ENCODE data around the gene WNK4.
"Not testable (repeated sequence)": the region's sequence is repeated elsewhere in the genome, so short reads cannot be mapped to it uniquely, and the experiment has no call there.

Gene WNK4

DNA sequence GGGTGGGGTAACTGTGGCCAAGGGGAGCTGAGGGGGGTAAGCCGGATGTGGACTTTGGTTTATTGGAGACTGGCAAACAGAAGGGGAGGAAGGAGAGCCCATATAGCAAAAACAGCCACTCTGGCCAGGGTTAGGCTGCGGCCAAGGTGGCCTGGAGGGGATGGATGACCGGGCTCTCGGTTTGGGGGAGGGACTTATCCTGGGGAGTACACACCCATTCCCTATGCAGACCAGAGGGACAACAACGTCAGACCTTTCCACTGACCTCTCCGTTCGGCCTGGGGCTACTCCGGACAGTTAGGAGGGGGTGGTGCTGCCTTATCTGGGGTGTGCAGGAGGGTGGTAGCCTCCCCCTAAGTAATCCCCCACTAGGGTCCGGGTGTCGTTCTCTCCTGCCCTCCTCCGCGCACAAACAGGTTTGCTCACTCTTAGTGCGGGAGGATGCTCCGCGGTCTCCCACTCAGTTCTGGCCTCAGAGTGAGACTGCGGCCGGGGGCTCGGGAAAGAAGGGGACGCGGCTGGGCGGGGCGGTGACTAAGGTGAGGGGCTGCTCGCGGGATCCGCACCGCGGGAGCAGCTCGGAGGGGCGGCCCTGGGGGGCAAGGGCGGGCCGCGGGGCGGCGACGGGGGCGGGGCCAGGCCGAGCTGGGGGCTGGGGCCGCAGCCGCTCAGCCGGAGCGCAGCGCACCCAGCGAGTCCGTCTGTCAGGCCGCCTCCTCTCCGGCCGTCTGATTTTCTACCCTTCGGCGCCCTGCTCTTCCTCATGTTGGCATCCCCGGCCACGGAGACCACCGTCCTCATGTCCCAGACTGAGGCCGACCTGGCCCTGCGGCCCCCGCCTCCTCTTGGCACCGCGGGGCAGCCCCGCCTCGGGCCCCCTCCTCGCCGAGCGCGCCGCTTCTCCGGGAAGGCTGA, at the start of gene WNK4:
Gene WNK4 (plus strand): TSS at position 675 of the 915 bp plus-strand sequence. CDS start 89 bp downstream, at position 764.
- DNase-seq = no peak

DNA sequence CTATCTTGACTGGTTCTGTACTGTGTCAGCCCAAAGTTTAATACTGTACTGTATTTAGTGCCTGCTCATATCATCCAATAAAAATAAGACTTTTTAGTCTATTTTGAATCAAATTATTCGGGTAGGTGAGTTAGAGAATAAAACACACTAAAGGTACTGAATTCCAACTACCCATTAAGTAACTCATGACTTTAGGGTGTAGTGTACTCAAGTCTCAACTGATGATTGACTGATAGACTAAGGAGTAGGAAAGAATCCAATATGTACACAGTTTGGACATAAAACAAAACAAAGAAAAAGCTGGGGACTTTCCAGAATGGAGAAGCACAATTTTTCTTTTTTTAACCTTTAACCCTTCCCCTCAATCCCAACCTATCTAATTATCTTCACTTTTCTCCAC, 39.7 kb upstream of the WNK4 start:
- no peak for DNase-seq

DNA sequence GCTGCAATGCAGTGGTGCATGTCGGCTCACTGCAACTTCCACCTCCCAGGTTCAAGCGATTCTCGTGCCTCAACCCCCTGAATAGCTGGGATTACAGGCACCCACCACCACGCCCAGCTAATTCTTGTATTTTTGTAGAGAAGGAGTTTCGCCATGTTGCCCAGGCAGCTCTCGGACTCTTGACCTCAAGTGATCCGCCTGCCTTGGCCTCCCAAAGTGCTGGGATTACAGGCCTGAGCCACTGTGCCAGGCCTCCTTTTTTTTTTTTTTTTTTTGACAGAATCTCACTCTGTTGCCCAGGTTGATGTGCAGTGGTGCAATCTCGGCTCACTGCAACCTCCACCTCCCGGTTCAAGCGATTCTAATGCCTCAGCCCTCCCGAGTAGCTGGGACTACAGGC, 37.5 kb upstream of the WNK4 start:
- not testable (repeated sequence) for DNase-seq

DNA sequence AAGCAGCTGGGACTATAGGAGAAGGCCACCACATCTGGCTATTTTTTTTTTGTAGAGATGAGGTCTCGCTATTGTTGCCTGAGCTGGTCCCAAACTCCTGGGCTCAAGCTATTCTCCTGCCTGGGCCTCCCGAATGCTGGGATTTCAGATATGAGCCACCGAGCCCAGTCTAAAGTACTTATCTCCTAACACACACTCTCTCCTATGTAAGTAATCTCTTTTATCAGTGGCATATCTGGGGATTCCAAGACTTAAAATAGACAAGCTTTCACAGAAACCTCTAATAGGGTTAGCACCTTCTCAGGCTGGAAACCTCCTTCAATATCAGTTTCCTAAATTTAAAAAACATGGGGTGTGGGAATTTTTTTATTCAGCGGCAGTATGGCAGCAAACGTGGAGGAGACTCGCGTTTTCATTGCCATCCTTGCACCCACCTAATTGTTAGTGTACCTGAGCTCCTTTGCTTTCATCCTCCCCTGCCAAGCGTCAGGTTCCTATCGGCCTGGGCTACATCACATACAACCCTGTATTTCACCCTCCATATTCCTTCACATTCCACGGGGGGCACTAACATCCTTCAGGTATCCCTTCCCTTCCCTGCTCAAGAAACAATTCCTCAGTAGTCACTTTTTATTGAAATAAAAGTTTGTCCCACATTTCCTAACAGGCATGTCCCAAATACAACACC, 36.7 kb upstream of the WNK4 start:
- peak; percentile 25 for DNase-seq

DNA sequence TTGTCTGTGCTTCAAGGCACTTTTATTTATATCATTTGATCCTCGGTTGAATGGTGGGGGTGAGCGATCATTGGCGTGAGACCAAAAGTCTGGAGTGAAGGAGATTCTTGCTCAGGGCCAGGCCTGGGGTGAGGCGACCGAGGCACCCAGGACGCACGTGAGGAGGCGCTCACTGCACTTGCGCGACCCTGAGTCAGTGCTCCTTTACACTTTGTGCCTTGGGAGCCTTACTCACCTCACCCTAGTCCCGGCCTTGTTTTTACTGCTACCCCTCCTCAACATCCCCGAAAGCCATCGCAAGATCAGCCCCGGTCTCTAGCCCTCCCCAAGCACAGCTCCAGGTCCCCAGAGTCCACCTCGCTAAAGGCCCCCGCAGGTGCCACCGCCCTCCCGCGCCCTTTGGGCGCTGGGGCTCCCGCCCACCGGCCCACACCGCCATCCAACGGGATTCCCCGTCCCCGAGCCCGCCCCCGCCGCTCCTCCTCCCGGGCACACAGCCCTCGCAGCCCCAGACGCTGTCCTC, 36.1 kb upstream of the WNK4 start:
- DNase-seq = peak; percentile 14

DNA sequence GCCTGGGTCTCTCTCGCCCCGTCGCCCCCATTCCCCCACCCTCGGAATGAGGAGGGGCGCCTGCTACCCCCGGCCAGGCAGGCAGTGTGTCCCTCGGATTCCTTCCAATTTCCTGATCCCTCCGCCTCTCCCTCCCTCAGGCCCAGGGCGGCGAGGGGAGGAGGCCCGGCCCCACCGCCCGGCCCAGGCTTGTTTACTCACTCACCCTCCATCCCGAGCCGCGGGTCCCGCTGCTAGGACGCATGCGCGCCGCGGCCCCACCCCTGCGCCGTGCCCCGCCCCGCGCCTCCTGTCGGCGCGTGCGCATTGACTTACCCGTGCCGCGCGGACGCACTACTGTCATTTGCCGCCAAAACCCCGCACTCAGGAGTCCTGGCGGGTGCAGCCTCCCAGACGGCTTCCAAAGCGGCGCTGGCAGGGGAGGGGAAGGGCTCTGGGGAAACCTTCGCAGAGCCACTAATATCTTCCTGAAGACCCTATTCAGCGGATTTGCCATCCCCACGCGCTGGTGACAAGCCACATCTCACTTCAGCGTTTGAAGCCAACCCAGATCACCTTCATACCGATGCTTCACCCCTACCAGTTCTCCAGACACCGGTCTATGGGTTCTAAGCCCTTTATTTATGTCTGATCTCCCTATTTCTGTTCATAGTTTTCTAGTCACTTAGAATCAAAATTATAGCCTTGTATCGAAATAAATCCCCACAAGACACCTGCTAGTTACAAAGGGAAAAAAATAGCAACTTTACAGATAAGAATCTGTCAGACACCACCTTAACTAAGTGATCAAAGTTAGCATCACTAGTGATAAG, 35.4 kb upstream of the WNK4 start, which contains the start of gene EZH1:
Gene EZH1 (minus strand): TSS at position 235 of the 812 bp plus-strand sequence. CDS start 16,099 bp downstream, outside the sequence.
- DNase-seq = peak; percentile 74

DNA sequence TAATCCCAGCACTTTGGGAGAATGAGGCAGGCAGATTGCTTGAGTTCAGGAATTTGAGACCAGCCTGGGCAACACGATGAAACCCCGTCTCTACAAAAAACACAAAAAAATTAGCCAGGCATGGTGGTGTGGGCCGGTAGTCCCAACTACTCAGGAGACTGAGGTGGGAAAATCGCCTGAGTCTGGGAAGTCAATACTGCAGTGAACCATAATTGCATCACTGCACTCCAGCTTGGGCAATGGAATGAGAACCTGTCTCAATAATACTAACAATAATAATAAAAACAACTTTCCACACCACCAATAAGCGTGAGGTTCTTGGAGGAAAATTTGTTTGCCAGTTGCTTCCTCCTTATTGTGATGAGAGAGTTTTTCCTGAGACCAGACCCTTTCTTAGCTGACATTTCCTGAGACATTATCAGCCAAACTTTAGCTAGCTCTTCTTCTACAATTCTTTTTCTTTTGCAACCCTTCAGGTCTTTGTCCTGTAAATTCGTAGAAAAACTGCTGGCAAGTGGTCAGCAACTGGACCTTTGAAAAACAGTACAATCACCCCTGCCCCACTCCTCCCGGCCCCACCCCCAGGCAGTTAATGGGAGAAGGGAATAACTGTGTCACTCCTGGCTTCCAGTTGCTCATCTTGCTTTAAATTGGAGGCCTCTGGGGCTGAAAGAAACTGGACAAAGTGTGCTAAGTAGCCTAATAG, 32.1 kb upstream of the WNK4 start:
- DNase-seq = no peak

DNA sequence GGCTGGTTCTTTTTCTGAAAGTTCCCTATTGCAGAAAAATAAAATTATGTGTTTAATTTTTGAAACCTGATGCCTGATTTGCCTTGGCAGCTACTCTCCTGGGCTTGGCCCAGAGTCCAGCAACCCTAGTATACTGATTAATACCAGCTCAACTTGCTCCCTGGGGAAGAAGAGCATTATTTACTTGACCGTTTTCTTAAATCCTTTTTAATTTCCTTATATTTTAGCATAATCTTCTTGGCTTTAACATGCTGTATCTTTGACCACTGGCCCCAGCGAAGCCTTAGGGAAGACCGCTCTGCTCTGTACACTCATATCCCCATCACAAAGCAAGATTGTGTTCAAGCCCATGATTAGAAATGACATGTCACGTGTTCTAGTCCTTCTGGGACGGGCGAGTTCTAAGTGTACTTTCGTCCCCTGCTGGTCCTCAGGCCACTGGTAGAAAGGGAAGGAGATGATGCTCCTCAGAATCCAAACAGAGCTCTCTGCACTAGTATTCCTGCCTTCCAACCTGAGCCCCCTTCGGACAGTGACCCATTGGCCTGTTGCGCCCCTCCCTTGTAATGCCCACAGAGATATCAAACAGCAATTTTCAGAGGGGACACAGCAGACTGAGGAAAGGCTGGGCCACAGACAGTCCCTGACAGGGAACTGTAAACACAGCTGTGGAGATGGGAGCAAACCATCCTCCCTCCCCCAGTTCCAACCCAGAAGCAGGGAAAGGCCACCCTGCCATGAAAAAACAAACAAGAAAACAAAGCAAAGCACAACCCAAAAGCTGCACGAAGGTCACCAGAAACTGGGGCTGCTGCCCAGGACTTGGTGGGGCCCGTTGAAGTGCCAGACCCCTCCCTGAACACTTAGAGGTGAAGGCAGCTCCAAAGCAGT, 31.3 kb upstream of the WNK4 start:
- no peak for DNase-seq

DNA sequence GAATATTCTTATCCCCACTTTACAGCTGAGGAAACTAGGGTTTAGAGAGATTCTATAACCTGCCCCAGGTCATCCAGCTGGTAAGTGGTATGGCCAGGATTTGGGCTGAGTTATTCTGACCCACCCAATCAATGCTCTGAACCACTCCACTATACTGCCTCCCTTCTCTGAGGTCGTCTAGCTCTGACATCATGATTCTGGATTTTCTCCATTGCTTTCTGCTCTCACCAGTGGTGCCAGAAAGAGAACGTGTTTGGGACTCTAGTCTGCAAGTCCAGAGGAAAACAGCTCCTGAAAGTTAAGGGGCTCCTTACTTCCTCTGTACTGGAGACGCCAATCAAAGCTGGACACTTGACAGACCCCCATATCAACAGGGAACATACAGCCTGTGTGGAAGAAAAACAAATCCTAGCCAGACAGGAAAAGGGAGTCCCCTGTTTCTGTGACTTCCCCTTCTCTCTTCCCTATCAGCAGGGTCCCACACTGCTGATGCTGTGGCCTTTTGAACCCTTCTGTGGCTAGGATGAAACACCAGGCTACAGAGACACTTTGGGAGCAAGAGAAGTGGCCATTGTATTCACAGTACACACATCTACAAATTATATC, 29.6 kb upstream of the WNK4 start:
- DNase-seq = no peak

DNA sequence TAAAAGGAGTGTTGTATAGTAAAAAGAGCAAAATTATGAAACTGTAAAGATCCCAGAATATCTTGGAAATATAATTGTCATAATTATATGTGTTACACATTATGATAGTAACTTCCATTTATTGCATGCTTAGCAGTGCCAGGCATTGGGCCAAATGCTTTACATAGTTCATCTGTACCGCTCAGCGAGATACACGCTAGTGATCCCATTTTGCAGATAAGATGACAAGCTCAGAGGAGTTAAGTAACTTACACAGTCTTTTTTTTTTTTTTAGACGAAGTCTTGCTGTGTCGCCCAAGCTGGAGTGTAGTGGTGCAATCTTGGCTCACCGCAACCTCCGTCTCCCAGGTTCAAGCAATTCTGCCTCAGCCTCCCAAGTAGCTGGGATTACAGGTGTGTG, 28.8 kb upstream of the WNK4 start:
- no peak for DNase-seq

DNA sequence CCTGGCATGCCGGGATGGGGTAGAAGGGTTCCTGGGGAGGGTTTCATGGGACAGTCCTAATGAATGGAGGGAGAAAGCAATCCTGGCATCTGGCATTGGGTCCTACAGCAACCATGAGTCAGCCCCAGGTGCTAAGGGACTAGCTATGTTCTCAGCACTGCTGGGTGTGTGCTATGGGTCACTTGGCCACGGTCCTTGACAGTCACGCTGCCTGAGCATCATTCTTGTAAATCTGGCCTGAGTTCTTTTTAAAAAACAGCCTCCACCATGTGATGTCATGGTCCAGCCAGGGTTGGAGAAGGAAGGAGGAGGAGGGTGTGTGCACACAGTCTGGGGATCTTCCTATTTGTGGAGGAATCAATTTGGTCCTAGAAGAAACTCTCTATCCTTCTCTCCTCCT, 25.6 kb upstream of the WNK4 start:
- peak; percentile 45 for DNase-seq

DNA sequence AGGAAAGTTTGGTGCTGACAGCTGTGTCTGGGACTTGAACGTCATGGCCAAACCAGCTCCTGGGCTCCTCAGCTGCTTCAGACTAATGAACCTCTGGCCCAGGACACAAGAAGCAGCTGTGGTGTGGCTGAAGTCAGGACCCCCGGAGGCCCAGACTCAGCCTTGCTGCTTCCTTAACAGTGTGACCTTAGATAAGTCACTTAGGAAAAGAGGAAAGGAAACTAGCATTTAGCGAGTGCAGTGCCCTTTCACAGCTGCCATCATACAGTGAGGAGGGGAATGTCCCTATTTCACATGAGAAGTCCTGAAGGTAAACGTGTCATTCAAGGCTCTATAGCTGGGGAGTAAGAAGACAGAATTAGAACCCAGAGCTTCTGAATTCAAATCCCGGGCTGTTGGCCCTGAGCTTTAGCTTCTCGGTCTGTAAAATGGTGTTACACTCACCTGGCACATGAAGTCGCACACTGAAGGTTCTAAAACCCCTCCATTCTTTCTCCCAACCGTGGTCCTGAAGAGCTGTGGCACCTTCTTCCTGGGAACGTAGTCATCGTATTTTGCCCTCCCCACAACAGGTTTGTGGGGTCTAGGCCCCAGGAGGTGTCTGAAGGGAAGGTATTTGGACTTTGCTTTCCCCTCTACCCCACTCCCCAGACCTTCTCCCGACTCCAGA, 20.3 kb upstream of the WNK4 start:
- DNase-seq = no peak

DNA sequence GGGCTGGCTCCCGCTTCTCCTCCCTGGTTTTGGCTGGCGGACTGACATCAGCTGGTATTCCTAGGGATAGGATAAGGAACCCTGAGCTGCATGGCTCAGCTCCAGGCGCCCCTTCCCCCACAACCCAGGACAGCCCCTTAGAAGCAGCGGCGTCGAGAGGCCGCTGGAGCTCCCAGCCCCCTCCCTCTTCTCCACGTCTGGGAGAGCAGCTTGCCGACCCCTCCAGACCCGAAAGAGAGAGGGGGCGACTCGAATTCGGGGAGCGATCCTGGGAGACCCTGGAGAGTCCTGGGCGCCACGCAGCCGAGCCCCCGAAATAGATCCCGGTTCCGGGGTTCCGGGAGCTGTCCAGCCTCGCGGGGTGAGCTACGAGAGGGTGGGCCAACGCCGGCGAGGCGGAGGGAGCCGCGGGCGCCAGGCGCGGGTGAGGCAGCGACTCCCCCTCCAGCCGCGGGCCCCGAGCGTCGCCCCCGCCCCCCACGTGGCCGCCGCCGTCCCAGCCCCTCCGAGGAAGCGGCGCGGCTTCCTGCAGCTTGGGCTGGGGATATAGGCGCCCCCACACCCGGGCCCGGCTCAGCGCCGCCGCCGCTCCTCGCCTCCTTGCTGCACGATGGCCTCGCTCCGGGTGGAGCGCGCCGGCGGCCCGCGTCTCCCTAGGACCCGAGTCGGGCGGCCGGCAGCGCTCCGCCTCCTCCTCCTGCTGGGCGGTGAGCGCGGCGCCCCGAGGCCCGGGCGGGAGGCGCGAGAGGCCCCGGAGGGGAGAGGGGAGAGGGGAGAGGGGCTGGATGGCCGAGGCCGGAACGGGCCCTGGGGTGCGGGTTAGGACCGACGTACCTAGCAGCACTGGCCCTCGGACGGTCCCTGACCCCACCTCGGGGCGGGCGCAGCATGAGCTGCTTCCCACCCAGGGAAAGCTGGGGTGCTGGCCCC, 19.5 kb upstream of the WNK4 start, which contains the start of gene RAMP2:
Gene RAMP2 (plus strand): TSS at position 576 of the 930 bp plus-strand sequence. CDS start 35 bp downstream, at position 611.
- no peak for DNase-seq

DNA sequence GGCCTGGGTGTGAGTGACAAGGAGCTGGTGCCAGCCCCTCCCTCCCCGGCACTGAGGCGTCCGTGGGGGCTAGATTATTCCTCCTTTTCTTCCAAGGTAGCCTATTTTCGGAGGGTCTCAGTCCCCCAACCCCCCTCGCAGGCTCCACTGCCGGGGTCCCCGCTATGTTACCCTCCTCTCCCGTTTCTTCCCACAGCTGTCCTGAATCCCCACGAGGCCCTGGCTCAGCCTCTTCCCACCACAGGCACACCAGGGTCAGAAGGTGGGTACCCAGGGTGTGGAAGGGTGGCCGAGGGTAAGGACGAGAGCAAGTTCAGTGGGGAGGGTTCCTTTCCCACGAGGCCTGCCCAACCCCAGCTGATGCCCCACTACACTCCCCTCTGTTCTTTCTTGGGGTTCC, 18.8 kb upstream of the WNK4 start:
- DNase-seq = no peak

DNA sequence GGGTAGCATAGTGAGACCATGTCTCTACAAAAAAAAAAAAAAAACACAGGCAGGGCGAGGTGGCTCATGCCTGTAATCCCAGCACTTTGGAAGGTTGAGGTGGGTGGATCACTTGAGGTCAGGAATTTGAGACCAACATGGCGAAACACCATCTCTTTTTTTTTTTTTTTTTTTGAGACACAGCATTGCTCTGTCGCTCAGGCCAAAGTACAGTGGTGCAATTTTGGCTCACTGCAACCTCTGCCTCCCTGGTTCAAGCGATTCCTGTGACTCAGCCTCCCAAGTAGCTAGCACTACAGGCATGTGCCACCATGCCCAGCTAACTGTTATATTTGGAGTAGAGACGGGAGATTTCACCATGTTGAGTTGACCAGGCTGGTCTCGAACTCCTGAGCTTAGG, 14.3 kb upstream of the WNK4 start:
- no peak for DNase-seq

DNA sequence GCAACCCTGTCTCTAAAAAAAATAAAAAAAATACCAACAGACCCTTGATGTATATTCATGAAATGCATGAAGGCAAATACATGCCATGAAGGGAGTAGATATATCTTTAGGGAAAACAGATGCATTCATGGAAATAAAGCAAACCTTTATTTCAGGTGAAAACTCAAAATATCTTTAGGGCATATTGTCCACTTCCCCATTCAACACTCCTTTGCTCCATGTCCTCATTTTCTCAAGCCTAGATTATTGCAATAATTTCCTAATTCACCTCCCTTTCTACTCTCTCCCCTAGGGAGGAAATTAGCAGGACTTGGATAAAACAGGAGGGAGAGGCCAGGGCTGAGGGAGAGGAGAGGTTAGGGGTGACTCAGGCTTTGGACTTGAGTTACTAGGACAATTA, 12.9 kb upstream of the WNK4 start:
- no peak for DNase-seq

DNA sequence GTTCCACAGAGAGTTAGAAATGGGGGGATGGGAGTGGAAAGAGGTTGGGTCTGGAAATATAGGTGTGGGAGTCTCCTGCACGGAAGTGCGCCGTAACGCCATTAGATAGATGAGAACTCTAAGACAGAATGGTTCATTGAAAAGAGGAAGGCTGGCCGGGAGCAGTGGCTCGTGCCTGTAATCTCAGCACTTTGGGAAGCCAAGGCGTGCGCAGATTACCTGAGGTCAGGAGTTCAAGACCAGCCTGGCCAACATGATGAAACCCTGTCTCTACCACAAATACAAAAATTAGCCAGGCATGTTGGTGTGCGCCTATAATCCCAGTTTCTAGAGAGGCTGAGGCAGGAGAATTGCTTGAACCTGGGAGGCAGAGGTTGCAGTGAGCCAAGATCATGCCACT, 12.4 kb upstream of the WNK4 start:
- DNase-seq = not testable (repeated sequence)

DNA sequence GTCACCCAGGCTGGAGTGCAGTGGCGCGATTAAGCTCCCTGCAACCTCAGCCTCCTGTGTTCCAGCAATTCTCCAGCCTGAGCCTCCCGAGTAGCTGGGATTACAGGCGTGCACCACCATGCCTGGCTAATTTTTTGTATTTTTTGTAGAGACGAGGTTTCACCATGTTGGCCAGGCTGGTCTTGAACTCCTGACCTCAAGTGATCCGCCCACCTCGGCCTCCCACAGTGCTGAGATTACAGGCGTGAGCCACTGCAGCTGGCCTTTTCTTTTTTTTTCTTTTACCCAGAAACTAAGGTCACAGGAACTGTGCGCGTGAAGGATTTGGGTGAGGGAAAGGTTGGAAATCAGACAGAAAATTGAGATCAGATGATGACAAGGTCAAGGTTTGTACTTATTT, 10.4 kb upstream of the WNK4 start:
- DNase-seq = not testable (repeated sequence)

DNA sequence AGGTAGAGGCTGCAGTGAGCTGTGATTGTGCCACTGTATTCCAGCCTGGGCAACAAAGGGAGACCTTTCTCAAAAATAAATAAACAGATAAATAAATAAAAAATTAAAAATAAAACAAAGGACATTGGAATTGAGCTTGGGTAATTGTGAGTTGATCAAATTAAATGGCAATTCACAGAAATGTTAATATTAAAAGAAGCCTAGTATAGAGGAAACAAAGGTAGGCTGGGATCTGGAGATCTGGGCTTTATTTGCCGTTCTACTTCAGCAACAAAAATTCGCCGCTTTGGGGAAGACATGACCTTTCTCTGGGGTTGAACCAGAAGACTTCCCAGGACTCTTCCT, 7.5 kb upstream of the WNK4 start:
- DNase-seq = no peak
